Right lobe of liver (tissue), 6 donors: Measurements from ENCODE around the gene NPLOC4. TPM values are rescaled to one million over a fixed set of nuclear protein-coding genes. Genes with fewer than 3 reads are reported as not detected.
A peak's percentile ranks its signal among the peaks of the same experiment; 100 is the strongest.

ENCODE experiments used
- ATAC-seq, 4 donors: fragments of 200-7000 bp; cut with Tn5 transposase; one replicate each; pipeline ENCODE4 v1.9.1; 2020; ENCODE audit warnings: mild to moderate bottlenecking in 4 of 4, moderate library complexity in 4 of 4
- DNase-seq, 3 donors: peaks; one replicate each; pipeline ENCODE4 v3.0.0-alpha.2; 2020
- H3K27ac ChIP-seq, 3 donors: fragments of 200-600 bp; one replicate each; pipeline ENCODE4 v1.8.0; 2022
- H3K27me3 ChIP-seq, 2 donors: fragments of 200-600 bp; one replicate each; pipeline ENCODE4 v1.8.0; 2022
- H3K36me3 ChIP-seq, 4 donors: fragments of 200-600 bp; sonication (generic) in 1 of 4; one replicate each; pipeline versions ENCODE4 v1.5.1 to v1.8.0; 2017 to 2022; ENCODE audit warnings: control low read depth in 1 of 4
- H3K4me1 ChIP-seq, 4 donors: fragments of 200-600 bp; sonication (generic) in 1 of 4; one replicate each; pipeline versions ENCODE4 v1.5.1 to v1.8.0; 2017 to 2022; ENCODE audit warnings: control low read depth in 1 of 4
- H3K4me3 ChIP-seq, 3 donors: fragments of 200-600 bp; one replicate each; pipeline ENCODE4 v1.8.0; 2022
- H3K9me3 ChIP-seq, 4 donors: fragments of 200-600 bp; sonication (generic) in 1 of 4; one replicate each; pipeline versions ENCODE4 v1.5.1 to v1.8.0; 2017 to 2022; ENCODE audit warnings: control low read depth in 1 of 4
- POLR2A ChIP-seq: fragments of 450-650 bp; IDR thresholded peaks from one replicate; pipeline ENCODE4 v1.6.1; 2017; ENCODE audit warnings: antibody characterized with exemption, mild to moderate bottlenecking
- WGBS: methylation state at CpG from one replicate; pipeline ENCODE4 v1.1.6; 2018; ENCODE audit warnings: low coverage, low lambda C conversion rate; ENCODE audit not compliant: insufficient coverage; ENCODE audit errors: missing lambda C conversion rate; 5-methylcytosine and 5-hydroxymethylcytosine counted together
- intact Hi-C, 2 donors: fragments of 100-400 bp; cut with DNase I; formaldehyde crosslinking; loops; one replicate each; pipeline versions ENCODE4 v1.11.2 to v1.14.1; 2022
- total RNA-seq, 6 experiments: library from RNA; depleted of rRNA in 2 of 6; stranded (reverse); fragments of >200 nt in 2 of 6; fragmentation: NEBNext Ultra II Directional in 3 of 6; extraction: Animal tissue kit (Norgen Biotek cat#: 25700) in 3 of 6; gene quantifications; one replicate each; pipeline versions ENCODE4 v1.1.0 to v1.2.4, GENCODE V29; 2016 to 2023
- TF ChIP-seq, protein P1 (sequence below), 4 donors: fragments of 200-600 bp in 3 of 4; fragments of 450-650 bp in 1 of 4; IDR thresholded peaks; one replicate each; pipeline versions ENCODE4 v1.5.1 to v1.8.0; 2016 to 2022; ENCODE audit warnings: antibody characterized with exemption in 4 of 4, mild to moderate bottlenecking in 2 of 4
- donor health status: DM: no; HTN: yes; CAD: no.
- donor health status: DM: no; HTN: no; CAD: no.
- donor health status: DM: no; HTN: no; CAD: no.
- donor health status: DM: no; HTN: yes; CAD: no.
- donor health status: DM: no; HTN: yes; CAD: no.

The NPLOC4 gene
- total RNA-seq, 6 experiments from 2014 or later: 46.5 to 63.2 (median 55.8) TPM

DNA sequence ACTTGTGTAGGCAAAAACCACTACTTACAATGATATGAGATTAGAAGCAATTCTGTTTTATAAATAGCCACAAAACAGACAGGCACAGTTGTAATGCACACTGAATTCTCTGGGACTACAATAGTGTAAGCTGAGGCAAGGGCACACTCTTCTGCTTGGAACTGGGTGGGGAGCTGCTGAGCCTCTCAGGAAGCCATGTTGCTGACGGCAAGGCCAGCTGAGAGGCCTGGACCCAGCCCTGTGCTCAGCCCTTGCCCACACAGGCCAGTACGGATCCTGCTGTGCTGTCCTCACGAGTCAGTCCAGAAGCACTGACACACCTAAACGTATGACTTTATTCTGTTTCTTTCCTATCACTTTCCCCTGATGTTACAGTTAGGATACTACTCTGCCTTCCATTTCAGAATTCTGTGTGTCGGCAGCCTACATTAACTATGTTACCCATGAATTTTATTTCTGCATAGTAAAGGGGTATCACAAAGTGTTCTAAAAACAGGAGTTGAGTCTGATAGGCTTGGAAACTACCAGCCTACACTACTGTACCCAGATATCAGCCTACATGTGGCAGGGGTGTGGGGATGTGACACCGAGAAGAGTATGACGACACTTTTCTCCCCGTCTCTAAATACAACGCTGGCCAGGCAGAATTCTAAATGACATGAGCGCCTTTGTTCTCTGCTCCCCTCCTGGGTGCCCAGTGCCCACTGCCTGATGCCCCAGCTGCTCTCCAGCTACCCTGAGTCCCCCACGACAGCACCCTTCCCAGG is 43.6 kb downstream of the NPLOC4 start:
- no peak overlapping the region for H3K27ac ChIP-seq
- intact Hi-C loops: loop anchor here in 1 of 2 donors (10.0 kb wide), 1 partner anchor 58 kb away; no protein-coding TSS in a partner anchor
- no peaks in the 10 kb centered on the region for H3K9me3 ChIP-seq
- 95% methylated on average over 9 of the region's 11 CpGs for WGBS
- TF ChIP-seq, protein P1, sequence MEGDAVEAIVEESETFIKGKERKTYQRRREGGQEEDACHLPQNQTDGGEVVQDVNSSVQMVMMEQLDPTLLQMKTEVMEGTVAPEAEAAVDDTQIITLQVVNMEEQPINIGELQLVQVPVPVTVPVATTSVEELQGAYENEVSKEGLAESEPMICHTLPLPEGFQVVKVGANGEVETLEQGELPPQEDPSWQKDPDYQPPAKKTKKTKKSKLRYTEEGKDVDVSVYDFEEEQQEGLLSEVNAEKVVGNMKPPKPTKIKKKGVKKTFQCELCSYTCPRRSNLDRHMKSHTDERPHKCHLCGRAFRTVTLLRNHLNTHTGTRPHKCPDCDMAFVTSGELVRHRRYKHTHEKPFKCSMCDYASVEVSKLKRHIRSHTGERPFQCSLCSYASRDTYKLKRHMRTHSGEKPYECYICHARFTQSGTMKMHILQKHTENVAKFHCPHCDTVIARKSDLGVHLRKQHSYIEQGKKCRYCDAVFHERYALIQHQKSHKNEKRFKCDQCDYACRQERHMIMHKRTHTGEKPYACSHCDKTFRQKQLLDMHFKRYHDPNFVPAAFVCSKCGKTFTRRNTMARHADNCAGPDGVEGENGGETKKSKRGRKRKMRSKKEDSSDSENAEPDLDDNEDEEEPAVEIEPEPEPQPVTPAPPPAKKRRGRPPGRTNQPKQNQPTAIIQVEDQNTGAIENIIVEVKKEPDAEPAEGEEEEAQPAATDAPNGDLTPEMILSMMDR (IDR thresholded peaks at IDR 0.05): no peak
- no peak for TF ChIP-seq POLR2A
- peaks cover 14 to 88% (median 37%) of the 10 kb centered on the region in 4 donors for H3K36me3 ChIP-seq
- H3K4me3 ChIP-seq: no peak overlapping the region
- H3K27me3 ChIP-seq: no peaks in the 10 kb centered on the region
- no peaks in the 10 kb centered on the region for H3K4me1 ChIP-seq
- ATAC-seq: peak in 1 of 4 donors; percentile 33
- no peak for DNase-seq

DNA sequence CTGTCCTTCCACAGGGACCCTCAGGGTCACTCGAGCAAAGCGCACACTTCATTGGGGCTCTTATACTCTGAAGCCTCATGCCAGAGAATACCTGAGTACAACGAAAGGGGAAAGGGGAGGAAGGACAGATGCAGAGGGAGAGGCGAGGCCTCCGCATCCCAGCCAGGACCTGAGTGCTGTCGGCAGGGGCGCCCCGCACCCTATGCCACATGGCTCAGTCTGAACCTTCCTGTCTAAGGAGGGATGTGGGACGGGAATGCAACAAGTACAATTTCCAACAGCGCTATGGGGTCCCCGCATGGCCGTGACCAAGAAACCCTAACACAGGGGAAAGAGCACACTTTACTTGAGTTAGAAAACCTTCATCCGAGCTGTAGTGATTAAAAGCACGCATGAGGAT is 44.9 kb downstream of the NPLOC4 start:
- ATAC-seq: no peak
- Histone ChIP-seq H3K27ac (no peak overlapping the region), H3K27me3 (no peaks in the 10 kb centered on the region), H3K4me1 (no peaks in the 10 kb centered on the region), H3K4me3 (no peak overlapping the region), H3K9me3 (no peaks in the 10 kb centered on the region), H3K36me3 (peaks cover 14 to 95% (median 37%) of the 10 kb centered on the region in 4 donors)
- 83% methylated on average over 5 of the region's 14 CpGs for WGBS
- TF ChIP-seq, protein P1 (IDR thresholded peaks at IDR 0.05): no peak
- TF ChIP-seq POLR2A: no peak
- no peak for DNase-seq
- intact Hi-C loops: loop anchor here in 1 of 2 donors (10.0 kb wide), 1 partner anchor 57 kb away; no protein-coding TSS in a partner anchor

DNA sequence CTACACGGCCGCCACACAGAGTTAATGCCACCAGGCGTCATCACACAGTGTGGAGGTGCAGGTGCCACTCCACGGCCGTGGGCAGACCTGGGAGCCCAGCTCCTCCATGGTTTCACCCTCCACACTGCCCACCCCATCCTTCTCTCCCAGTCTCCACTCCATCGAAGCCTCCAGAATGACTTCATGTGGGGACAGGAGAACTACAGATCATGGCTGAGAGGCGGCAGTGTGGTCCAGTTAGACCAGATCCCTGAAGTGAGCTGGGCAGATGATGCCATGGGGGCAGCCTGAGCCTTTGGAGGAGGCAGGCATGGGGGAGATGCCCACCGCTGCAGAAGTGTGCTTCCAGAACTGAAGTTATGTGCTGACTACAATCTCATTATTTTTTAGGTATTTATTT is 46.8 kb downstream of the NPLOC4 start:
- WGBS: 100% methylated on average over 2 of the region's 8 CpGs
- Histone ChIP-seq H3K27me3 (no peaks in the 10 kb centered on the region), H3K27ac (no peak overlapping the region), H3K4me1 (peaks cover 0 to 1% (median 0%) of the 10 kb centered on the region in 4 donors), H3K4me3 (no peak overlapping the region), H3K9me3 (no peaks in the 10 kb centered on the region), H3K36me3 (peaks cover 9 to 95% (median 31%) of the 10 kb centered on the region in 4 donors)
- intact Hi-C loops: loop anchor here in 1 of 2 donors (10.0 kb wide), 1 partner anchor 55 kb away; no protein-coding TSS in a partner anchor
- DNase-seq: no peak
- peak in 1 of 4 donors; percentile 29 for ATAC-seq
- TF ChIP-seq, protein P1 (IDR thresholded peaks at IDR 0.05): no peak
- no peak for TF ChIP-seq POLR2A

DNA sequence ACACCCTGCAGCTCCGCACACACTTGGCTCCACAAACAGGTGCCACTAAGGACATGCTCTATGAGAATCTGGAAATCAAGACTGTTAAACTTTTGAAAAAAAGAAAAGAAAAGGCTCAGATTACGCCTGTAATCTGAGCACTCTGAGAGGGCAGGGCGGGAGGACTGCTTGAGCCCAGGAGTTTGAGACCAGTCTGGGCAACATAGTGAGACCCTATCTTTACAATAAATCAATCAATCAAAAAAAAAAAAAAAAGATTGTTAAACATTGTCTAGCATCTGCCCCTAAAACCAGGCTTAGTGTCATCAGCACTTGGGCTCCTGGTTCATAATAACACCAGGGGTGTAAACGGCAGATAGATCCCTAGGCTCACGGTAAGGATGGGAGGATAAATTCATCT is 47.3 kb downstream of the NPLOC4 start:
- Histone ChIP-seq H3K27ac (no peak overlapping the region), H3K36me3 (peaks cover 8 to 90% (median 31%) of the 10 kb centered on the region in 4 donors), H3K4me1 (peaks cover 0 to 5% (median under 1%) of the 10 kb centered on the region in 4 donors), H3K27me3 (no peaks in the 10 kb centered on the region), H3K9me3 (no peaks in the 10 kb centered on the region), H3K4me3 (no peak overlapping the region)
- intact Hi-C loops: loop anchor here in 1 of 2 donors (10.0 kb wide), 1 partner anchor 55 kb away; no protein-coding TSS in a partner anchor
- TF ChIP-seq POLR2A: no peak
- TF ChIP-seq, protein P1 (IDR thresholded peaks at IDR 0.05): no peak
- no peak for DNase-seq
- ATAC-seq: no peak
- 96% methylated on average over 3 of the region's 5 CpGs for WGBS
